Endodermal cell (in vitro differentiated cells): ENCODE results near the gene EEPD1. TPM values are rescaled to one million over a fixed set of nuclear protein-coding genes. Genes with fewer than 3 reads are reported as not detected.
A peak's percentile ranks its signal among the peaks of the same experiment; 100 is the strongest.

ENCODE experiments used
- DNase-seq: peaks from one replicate; pipeline ENCODE4 v3.0.0-alpha.2; 2017
- H3K27ac ChIP-seq: 2 replicates; pipeline ENCODE4 v1.5.1; 2013; ENCODE audit warnings: mild to moderate bottlenecking, low read depth, low read length, moderate library complexity
- H3K27me3 ChIP-seq: 2 replicates; pipeline ENCODE4 v1.6.1; 2013; ENCODE audit warnings: mild to moderate bottlenecking, low read length, moderate library complexity; ENCODE audit not compliant: insufficient read depth, control insufficient read depth, poor library complexity, severe bottlenecking
- H3K36me3 ChIP-seq: 2 replicates; pipeline ENCODE4 v1.7.0; 2013; ENCODE audit warnings: mild to moderate bottlenecking, low read length, moderate library complexity; ENCODE audit not compliant: control insufficient read depth, insufficient read depth
- H3K4me1 ChIP-seq: one replicate; pipeline ENCODE4 v1.7.0; 2013; ENCODE audit warnings: low read length; ENCODE audit not compliant: control insufficient read depth, insufficient read depth
- H3K4me3 ChIP-seq: 2 replicates; pipeline ENCODE4 v1.5.1; 2013; ENCODE audit warnings: mild to moderate bottlenecking, low read length, moderate library complexity
- H3K9ac ChIP-seq: 2 replicates; pipeline ENCODE4 v1.6.1; 2013; ENCODE audit warnings: mild to moderate bottlenecking, low read length, moderate library complexity; ENCODE audit not compliant: poor library complexity, severe bottlenecking; ENCODE audit errors: extremely low read depth
- H3K9me3 ChIP-seq: 2 replicates; pipeline ENCODE4 v1.6.1; 2013; ENCODE audit warnings: mild to moderate bottlenecking, low read length, moderate library complexity; ENCODE audit not compliant: control insufficient read depth
- H3K27ac Mint-ChIP-seq: 2 replicates; pipeline ENCODE4 v1.8.0; 2020; ENCODE audit warnings: mixed read lengths
- H3K27me3 Mint-ChIP-seq: 2 replicates; pipeline ENCODE4 v1.8.0; 2021; ENCODE audit warnings: mild to moderate bottlenecking, mixed read lengths; ENCODE audit not compliant: insufficient read depth
- H3K36me3 Mint-ChIP-seq: 2 replicates; pipeline ENCODE4 v1.8.0; 2020; ENCODE audit warnings: low read depth, mixed read lengths
- H3K4me1 Mint-ChIP-seq: 2 replicates; pipeline ENCODE4 v1.8.0; 2020; ENCODE audit warnings: mixed read lengths
- H3K4me3 Mint-ChIP-seq: 2 replicates; pipeline ENCODE4 v1.8.0; 2020; ENCODE audit warnings: mild to moderate bottlenecking, moderate library complexity, mixed read lengths
- H3K9me3 Mint-ChIP-seq: 2 replicates; pipeline ENCODE4 v1.8.0; 2020; ENCODE audit warnings: mild to moderate bottlenecking, mixed read lengths
- WGBS, 2 experiments: methylation state at CpG; one replicate each; pipeline versions ENCODE4 v1.1.5 to v1.1.7; 2013; ENCODE audit warnings: missing lambda C conversion rate in 2 of 2, mixed read lengths in 1 of 2; ENCODE audit not compliant: insufficient coverage in 1 of 2, insufficient read length in 1 of 2; 5-methylcytosine and 5-hydroxymethylcytosine counted together
- total RNA-seq, 2 donors: library from RNA; stranded (reverse); fragmentation: NEBNext Ultra II Directional in 1 of 2; extraction: Animal tissue kit (Norgen Biotek cat#: 25700) in 1 of 2; gene quantifications; 2 replicates in 1 of 2; 3 replicates in 1 of 2; pipeline ENCODE4 v1.2.1, GENCODE V29; 2021
- TF ChIP-seq, protein P1 (sequence below): fragments of 200-600 bp; sonication (generic); conservative IDR thresholded peaks from 2 replicates; pipeline ENCODE4 v1.5.0; 2021; ENCODE audit warnings: antibody characterized with exemption, mild to moderate bottlenecking

The EEPD1 gene
- total RNA-seq, 2 donors from 2014 or later: 9.7 to 11.4 TPM

DNA sequence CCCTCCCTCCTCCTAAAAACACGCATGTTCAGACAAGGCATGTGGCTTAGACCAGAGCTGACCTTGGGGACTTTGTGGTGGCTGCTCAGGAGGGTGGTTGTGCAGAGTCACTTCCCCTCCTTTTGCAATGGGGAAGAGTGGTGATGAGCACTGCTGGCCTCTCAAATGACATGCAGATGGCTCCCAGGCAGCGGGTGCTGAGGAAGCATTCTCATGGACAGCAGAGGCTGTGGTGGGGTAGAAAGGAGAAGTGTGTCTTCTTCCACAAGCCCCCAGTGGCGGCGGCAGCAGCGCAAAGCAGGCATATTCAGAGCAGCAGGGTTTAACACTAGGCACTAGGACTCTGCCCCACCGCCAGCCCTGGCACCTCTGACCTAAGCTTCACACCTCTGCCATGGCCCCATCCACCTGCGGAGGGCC, 130.7 kb downstream of the EEPD1 start:
- 90% methylated on average over 4 to 7 of the region's 7 CpGs for WGBS, 2 experiments
- H3K4me1 Mint-ChIP-seq: peaks cover 78% of the 10 kb centered on the region
- H3K27ac Mint-ChIP-seq: peak overlapping the region; percentile 52
- no peaks in the 10 kb centered on the region for H3K9me3 Mint-ChIP-seq
- H3K4me3 Mint-ChIP-seq: no peak overlapping the region
- H3K27me3 Mint-ChIP-seq: no peaks in the 10 kb centered on the region
- Histone ChIP-seq H3K27me3 (no peaks in the 10 kb centered on the region), H3K9ac (no peak overlapping the region), H3K27ac (no peak overlapping the region), H3K4me1 (peaks cover 28% of the 10 kb centered on the region), H3K36me3 (no peaks in the 10 kb centered on the region), H3K9me3 (no peaks in the 10 kb centered on the region), H3K4me3 (no peak overlapping the region)
- DNase-seq: peak; percentile 69
- H3K36me3 Mint-ChIP-seq: peaks cover 9% of the 10 kb centered on the region
- TF ChIP-seq, protein P1, sequence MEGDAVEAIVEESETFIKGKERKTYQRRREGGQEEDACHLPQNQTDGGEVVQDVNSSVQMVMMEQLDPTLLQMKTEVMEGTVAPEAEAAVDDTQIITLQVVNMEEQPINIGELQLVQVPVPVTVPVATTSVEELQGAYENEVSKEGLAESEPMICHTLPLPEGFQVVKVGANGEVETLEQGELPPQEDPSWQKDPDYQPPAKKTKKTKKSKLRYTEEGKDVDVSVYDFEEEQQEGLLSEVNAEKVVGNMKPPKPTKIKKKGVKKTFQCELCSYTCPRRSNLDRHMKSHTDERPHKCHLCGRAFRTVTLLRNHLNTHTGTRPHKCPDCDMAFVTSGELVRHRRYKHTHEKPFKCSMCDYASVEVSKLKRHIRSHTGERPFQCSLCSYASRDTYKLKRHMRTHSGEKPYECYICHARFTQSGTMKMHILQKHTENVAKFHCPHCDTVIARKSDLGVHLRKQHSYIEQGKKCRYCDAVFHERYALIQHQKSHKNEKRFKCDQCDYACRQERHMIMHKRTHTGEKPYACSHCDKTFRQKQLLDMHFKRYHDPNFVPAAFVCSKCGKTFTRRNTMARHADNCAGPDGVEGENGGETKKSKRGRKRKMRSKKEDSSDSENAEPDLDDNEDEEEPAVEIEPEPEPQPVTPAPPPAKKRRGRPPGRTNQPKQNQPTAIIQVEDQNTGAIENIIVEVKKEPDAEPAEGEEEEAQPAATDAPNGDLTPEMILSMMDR: no peak

DNA sequence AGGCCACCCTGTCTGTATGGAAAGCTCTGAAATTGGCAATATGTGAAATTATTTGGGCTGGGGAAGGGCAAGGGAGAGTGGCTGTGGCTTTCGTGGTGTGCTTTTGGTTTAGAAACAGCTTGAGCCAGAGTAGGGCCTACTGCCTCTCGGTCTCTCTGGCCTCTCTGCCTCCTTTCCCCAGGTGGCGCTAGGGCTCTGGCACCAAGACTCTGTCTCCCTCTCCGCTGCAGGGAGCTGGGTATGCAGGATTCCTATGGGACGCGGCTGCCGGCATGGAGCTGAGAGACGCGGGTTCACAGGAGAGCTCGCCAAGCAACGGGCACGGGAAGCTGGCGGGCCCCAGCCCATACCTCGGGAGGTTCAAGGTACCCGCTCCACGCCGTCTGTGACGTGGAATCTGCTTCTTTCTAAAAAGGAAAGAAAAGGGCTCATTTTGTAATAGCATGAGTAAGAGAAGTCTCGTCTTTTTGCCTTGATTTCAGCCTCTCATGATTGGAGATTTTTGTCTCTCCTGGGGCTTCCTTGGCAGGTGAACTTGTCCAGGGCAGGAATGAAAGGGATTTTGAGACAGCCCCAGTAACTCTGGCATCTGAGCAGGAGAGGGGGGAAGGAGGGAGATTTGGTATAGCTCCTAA, 131.5 kb downstream of the EEPD1 start:
- no peak overlapping the region for H3K27ac ChIP-seq
- Mint-ChIP-seq H3K4me3 (no peak overlapping the region), H3K36me3 (peaks cover 16% of the 10 kb centered on the region), H3K9me3 (no peaks in the 10 kb centered on the region), H3K27me3 (no peaks in the 10 kb centered on the region), H3K27ac (peak overlapping the region; percentile 75), H3K4me1 (peaks cover 69% of the 10 kb centered on the region)
- no peak overlapping the region for H3K9ac ChIP-seq
- H3K4me3 ChIP-seq: no peak overlapping the region
- no peaks in the 10 kb centered on the region for H3K36me3 ChIP-seq
- peaks cover 20% of the 10 kb centered on the region for H3K4me1 ChIP-seq
- no peaks in the 10 kb centered on the region for H3K9me3 ChIP-seq
- TF ChIP-seq, protein P1: peak; percentile 58
- no peaks in the 10 kb centered on the region for H3K27me3 ChIP-seq
- DNase-seq: peak; percentile 87
- WGBS, 2 experiments: 87 to 91% methylated on average over 7 to 19 of the region's 19 CpGs

DNA sequence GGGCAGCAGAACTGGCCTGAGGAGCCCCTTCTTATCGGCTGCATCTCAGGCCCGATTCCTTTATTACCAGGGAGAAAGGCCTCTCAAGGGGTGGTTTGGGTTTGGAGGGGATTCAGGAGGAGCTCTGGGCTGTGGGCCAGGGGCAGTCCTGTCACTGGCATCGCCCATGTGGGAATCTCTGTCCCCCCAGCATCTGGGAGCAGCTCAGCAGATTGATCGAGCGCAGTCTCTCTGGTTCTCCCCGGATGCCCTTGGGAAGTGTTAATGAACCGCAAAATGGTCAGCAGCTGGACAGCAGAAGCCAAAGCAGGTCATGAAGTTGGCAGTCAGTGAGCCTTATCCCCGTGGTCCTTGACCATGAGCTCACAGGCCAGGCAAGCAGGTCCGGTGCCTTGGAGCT, 132.2 kb downstream of the EEPD1 start:
- Histone ChIP-seq H3K27ac (no peak overlapping the region), H3K27me3 (no peaks in the 10 kb centered on the region), H3K4me1 (peaks cover 18% of the 10 kb centered on the region), H3K9ac (no peak overlapping the region), H3K36me3 (no peaks in the 10 kb centered on the region), H3K4me3 (no peak overlapping the region), H3K9me3 (no peaks in the 10 kb centered on the region)
- peak; percentile 65 for DNase-seq
- H3K36me3 Mint-ChIP-seq: peaks cover 17% of the 10 kb centered on the region
- peaks cover 69% of the 10 kb centered on the region for H3K4me1 Mint-ChIP-seq
- no peak overlapping the region for H3K27ac Mint-ChIP-seq
- H3K4me3 Mint-ChIP-seq: no peak overlapping the region
- H3K27me3 Mint-ChIP-seq: no peaks in the 10 kb centered on the region
- WGBS, 2 experiments: 85 to 93% methylated on average over 7 to 9 of the region's 9 CpGs
- TF ChIP-seq, protein P1: no peak
- no peaks in the 10 kb centered on the region for H3K9me3 Mint-ChIP-seq
